Ascending aorta (tissue), 2 donors: Measurements from ENCODE around the gene NDUFB10. TPM values are rescaled to one million over a fixed set of nuclear protein-coding genes. Genes with fewer than 3 reads are reported as not detected.

Experiments
- DNase-seq, 2 donors: peaks; one replicate each; pipeline ENCODE4 v3.0.0-alpha.2; 2019; ENCODE audit warnings: low spot score in 2 of 2
- H3K27ac ChIP-seq, 2 donors: fragments of 200-600 bp; sonication (generic); one replicate each; pipeline ENCODE4 v1.5.1; 2016 to 2017; ENCODE audit warnings: mild to moderate bottlenecking in 1 of 2
- H3K27me3 ChIP-seq: fragments of 200-600 bp; sonication (generic); one replicate; pipeline ENCODE4 v1.5.1; 2017
- H3K36me3 ChIP-seq, 2 donors: fragments of 200-600 bp; sonication (generic); one replicate each; pipeline ENCODE4 v1.5.1; 2016
- H3K4me1 ChIP-seq, 2 donors: fragments of 200-600 bp; sonication (generic); one replicate each; pipeline ENCODE4 v1.5.1; 2016 to 2017; ENCODE audit warnings: mild to moderate bottlenecking in 1 of 2
- H3K4me3 ChIP-seq, 2 donors: fragments of 200-600 bp; sonication (generic); one replicate each; pipeline ENCODE4 v1.5.1; 2016 to 2017; ENCODE audit warnings: mild to moderate bottlenecking in 1 of 2
- H3K9me3 ChIP-seq, 2 donors: fragments of 200-600 bp; sonication (generic); one replicate each; pipeline ENCODE4 v1.5.1; 2016
- CTCF ChIP-seq, 3 experiments: fragments of 200-600 bp in 2 of 3; fragments of 450-650 bp in 1 of 3; sonication (generic) in 2 of 3; IDR thresholded peaks; one replicate each; pipeline ENCODE4 v1.5.1; 2016 to 2019; ENCODE audit warnings: antibody characterized with exemption in 3 of 3, mild to moderate bottlenecking in 1 of 3, moderate library complexity in 1 of 3
- intact Hi-C: fragments of 100-400 bp; cut with DNase I; formaldehyde crosslinking; loops from one replicate; pipeline ENCODE4 v1.15.1; 2023
- total RNA-seq: library from RNA; depleted of rRNA; stranded (reverse); fragments of >200 nt; gene quantifications from one replicate; pipeline ENCODE4 v1.1.0, GENCODE V29; 2016

The NDUFB10 gene
- total RNA-seq, 1 donor from 2014 or later: 68.2 TPM

GRCh38 chr16:1991135-1991551 is 31.8 kb downstream of the NDUFB10 start:
- no peaks in the 10 kb centered on the region for H3K9me3 ChIP-seq
- H3K27ac ChIP-seq: no peak overlapping the region
- TF ChIP-seq CTCF (IDR thresholded peaks at IDR 0.05): no peak
- H3K27me3 ChIP-seq: peaks cover 16% of the 10 kb centered on the region
- intact Hi-C loops: no loop called here
- DNase-seq: no peak
- peak overlapping the region in 1 of 2 donors; percentile 39 for H3K4me3 ChIP-seq
- H3K36me3 ChIP-seq: peaks cover 5 to 7% of the 10 kb centered on the region in 2 donors
- H3K4me1 ChIP-seq: peaks cover 13 to 23% of the 10 kb centered on the region in 2 donors

- Histone ChIP-seq H3K27me3 (peaks cover 16% of the 10 kb centered on the region), H3K36me3 (peaks cover under 1 to 3% of the 10 kb centered on the region in 2 donors), H3K9me3 (no peaks in the 10 kb centered on the region), H3K4me3 (peak overlapping the region; percentile 54 to 65), H3K27ac (no peak overlapping the region), H3K4me1 (peaks cover 13 to 23% of the 10 kb centered on the region in 2 donors)
- no peak for TF ChIP-seq CTCF (IDR thresholded peaks at IDR 0.05)
- DNase-seq: no peak
- intact Hi-C loops: no loop called here
Measured at GRCh38 chr16:1991588-1991947, 32.2 kb downstream of the NDUFB10 start.

- no peak overlapping the region for H3K27ac ChIP-seq
- H3K4me1 ChIP-seq: peaks cover 13 to 23% of the 10 kb centered on the region in 2 donors
- peak; percentile 75 to 93 for DNase-seq
- peaks cover 16% of the 10 kb centered on the region for H3K27me3 ChIP-seq
- H3K36me3 ChIP-seq: peaks cover 0 to 5% of the 10 kb centered on the region in 2 donors
- no peaks in the 10 kb centered on the region for H3K9me3 ChIP-seq
- peak overlapping the region; percentile 54 to 65 for H3K4me3 ChIP-seq
- intact Hi-C loops: no loop called here
- no peak for TF ChIP-seq CTCF (IDR thresholded peaks at IDR 0.05)
Measured at GRCh38 chr16:1991948-1992703, 32.8 kb downstream of the NDUFB10 start.

GRCh38 chr16:1992704-1993317 is 33.5 kb downstream of the NDUFB10 start:
- H3K4me1 ChIP-seq: peaks cover 13 to 23% of the 10 kb centered on the region in 2 donors
- H3K4me3 ChIP-seq: peak overlapping the region; percentile 54 to 65
- H3K36me3 ChIP-seq: peaks cover 2 to 12% of the 10 kb centered on the region in 2 donors
- no peak overlapping the region for H3K27ac ChIP-seq
- H3K27me3 ChIP-seq: peaks cover 16% of the 10 kb centered on the region
- intact Hi-C loops: no loop called here
- no peak for TF ChIP-seq CTCF (IDR thresholded peaks at IDR 0.05)
- H3K9me3 ChIP-seq: no peaks in the 10 kb centered on the region
- DNase-seq: no peak

GRCh38 chr16:1993731-1994131 is 34.4 kb downstream of the NDUFB10 start:
- no peak for DNase-seq
- Histone ChIP-seq H3K4me3 (no peak overlapping the region), H3K27ac (no peak overlapping the region), H3K4me1 (peaks cover 13 to 23% of the 10 kb centered on the region in 2 donors), H3K27me3 (peaks cover 16% of the 10 kb centered on the region), H3K36me3 (peaks cover 11 to 21% of the 10 kb centered on the region in 2 donors), H3K9me3 (no peaks in the 10 kb centered on the region)
- intact Hi-C loops: no loop called here
- TF ChIP-seq CTCF (IDR thresholded peaks at IDR 0.05): no peak
